Right atrium auricular region (tissue), 2 donors: ENCODE data around the gene ZIC5. TPM values are rescaled to one million over a fixed set of nuclear protein-coding genes. Genes with fewer than 3 reads are reported as not detected.
"Not testable (repeated sequence)": the region's sequence is repeated elsewhere in the genome, so short reads cannot be mapped to it uniquely, and the experiment has no call there.

Source experiments
- DNase-seq: peaks from one replicate; pipeline ENCODE4 v3.0.0-alpha.2; 2019; ENCODE audit warnings: low spot score
- H3K27ac ChIP-seq, 2 donors: fragments of 200-600 bp; sonication (generic); 1 replicate in 1 of 2; 2 replicates in 1 of 2; pipeline ENCODE4 v1.5.1; 2016 to 2019
- H3K27me3 ChIP-seq, 2 donors: fragments of 200-600 bp; sonication (generic); one replicate each; pipeline versions ENCODE4 v1.5.1 to v1.6.0; 2017 to 2019
- H3K36me3 ChIP-seq: fragments of 200-600 bp; sonication (generic); one replicate; pipeline ENCODE4 v1.5.1; 2016
- H3K4me1 ChIP-seq, 2 donors: fragments of 200-600 bp; sonication (generic); one replicate each; pipeline versions ENCODE4 v1.5.1 to v1.6.0; 2017 to 2019
- H3K4me3 ChIP-seq, 2 donors: fragments of 200-600 bp; sonication (generic); 1 replicate in 1 of 2; 2 replicates in 1 of 2; pipeline ENCODE4 v1.5.1; 2017 to 2019; ENCODE audit warnings: mild to moderate bottlenecking in 1 of 2, moderate library complexity in 1 of 2
- H3K9me3 ChIP-seq, 2 donors: fragments of 200-600 bp; sonication (generic); one replicate each; pipeline ENCODE4 v1.5.1; 2019
- CTCF ChIP-seq, 2 donors: fragments of 200-600 bp; sonication (generic); IDR thresholded peaks; one replicate each; pipeline ENCODE4 v1.5.1; 2019; ENCODE audit warnings: antibody characterized with exemption in 2 of 2
- total RNA-seq, 2 donors: library from RNA; depleted of rRNA; stranded (reverse); fragments of >200 nt; gene quantifications; one replicate each; pipeline ENCODE4 v1.1.0, GENCODE V29; 2016

The ZIC5 gene
- total RNA-seq, 2 donors from 2014 or later, result not detected

- no peak overlapping the region for H3K4me3 ChIP-seq
- no peaks in the 10 kb centered on the region for H3K36me3 ChIP-seq
- H3K4me1 ChIP-seq, result peaks cover 0 to 33% of the 10 kb centered on the region in 2 donors
- H3K9me3 ChIP-seq, result no peaks in the 10 kb centered on the region
- TF ChIP-seq CTCF (IDR thresholded peaks at IDR 0.05), result no peak
- H3K27me3 ChIP-seq, result peaks cover 68 to 69% of the 10 kb centered on the region in 2 donors
- H3K27ac ChIP-seq, result no peak overlapping the region
- DNase-seq, result no peak
These were observed 13.0 kb downstream of the ZIC5 start for GRCh38 chr13:99958406-99959126.

- H3K36me3 ChIP-seq, result no peaks in the 10 kb centered on the region
- DNase-seq, result no peak
- peaks cover 53 to 59% of the 10 kb centered on the region in 2 donors for H3K27me3 ChIP-seq
- H3K4me1 ChIP-seq, result peaks cover 0 to 33% of the 10 kb centered on the region in 2 donors
- H3K4me3 ChIP-seq, result peak overlapping the region in 1 of 2 donors; percentile 23
- no peaks in the 10 kb centered on the region for H3K9me3 ChIP-seq
- no peak overlapping the region for H3K27ac ChIP-seq
- TF ChIP-seq CTCF (IDR thresholded peaks at IDR 0.05), result no peak
These were observed 14.9 kb downstream of the ZIC5 start for GRCh38 chr13:99956473-99957349.

- Histone ChIP-seq H3K4me3 (peak overlapping the region in 1 of 2 donors; percentile 23), H3K4me1 (peaks cover 0 to 33% of the 10 kb centered on the region in 2 donors), H3K36me3 (no peaks in the 10 kb centered on the region), H3K27me3 (peaks cover 51 to 53% of the 10 kb centered on the region in 2 donors), H3K9me3 (no peaks in the 10 kb centered on the region), H3K27ac (no peak overlapping the region)
- no peak for TF ChIP-seq CTCF (IDR thresholded peaks at IDR 0.05)
- DNase-seq, result no peak
These were observed 15.7 kb downstream of the ZIC5 start for GRCh38 chr13:99955747-99956472.

- DNase-seq, result no peak
- Histone ChIP-seq H3K36me3 (no peaks in the 10 kb centered on the region), H3K27ac (no peak overlapping the region), H3K9me3 (no peaks in the 10 kb centered on the region), H3K4me1 (peaks cover 0 to 32% of the 10 kb centered on the region in 2 donors), H3K4me3 (no peak overlapping the region), H3K27me3 (peaks cover 44 to 46% of the 10 kb centered on the region in 2 donors)
- TF ChIP-seq CTCF (IDR thresholded peaks at IDR 0.05), result no peak
These were observed 16.3 kb downstream of the ZIC5 start for GRCh38 chr13:99955107-99955746.

- Histone ChIP-seq H3K27ac (no peak overlapping the region), H3K4me3 (no peak overlapping the region), H3K27me3 (peaks cover 25 to 30% of the 10 kb centered on the region in 2 donors), H3K9me3 (no peaks in the 10 kb centered on the region), H3K36me3 (no peaks in the 10 kb centered on the region), H3K4me1 (peaks cover 0 to 22% of the 10 kb centered on the region in 2 donors)
- no peak for TF ChIP-seq CTCF (IDR thresholded peaks at IDR 0.05)
- DNase-seq, result no peak
These were observed 18.3 kb downstream of the ZIC5 start for GRCh38 chr13:99953138-99953755.

- Histone ChIP-seq H3K4me1 (peaks cover 0 to 13% of the 10 kb centered on the region in 2 donors), H3K27me3 (peaks cover 9 to 14% of the 10 kb centered on the region in 2 donors)
- not testable (repeated sequence) for H3K4me3 ChIP-seq, H3K36me3 ChIP-seq, H3K9me3 ChIP-seq, H3K27ac ChIP-seq, DNase-seq
These were observed 19.9 kb downstream of the ZIC5 start for GRCh38 chr13:99951666-99952065.
